Fibroblast of pulmonary artery (primary cell): Measurements from ENCODE around the gene EPGN.

Source experiments
- DNase-seq: peaks from one replicate; pipeline ENCODE4 v3.0.0-alpha.2; 2010; ENCODE audit warnings: low read depth
- H3K4me3 ChIP-seq: replicated peaks from 2 replicates; pipeline ENCODE4 v1.5.1; 2011; ENCODE audit warnings: low read depth, mild to moderate bottlenecking, control low read depth, low read length, moderate library complexity
- CTCF ChIP-seq: IDR thresholded peaks from 2 replicates; pipeline ENCODE4 v1.5.1; 2011; ENCODE audit warnings: mild to moderate bottlenecking, control low read depth, low read length, inconsistent platforms; ENCODE audit errors: missing control alignments

EPGN gene

GRCh38 chr4:74284053-74284452 is 24.2 kb upstream of the EPGN start:
- no peak for TF ChIP-seq CTCF
- H3K4me3 ChIP-seq = no peak overlapping the region
- peak; percentile 45 for DNase-seq

GRCh38 chr4:74287164-74287563 is 21.1 kb upstream of the EPGN start:
- no peak overlapping the region for H3K4me3 ChIP-seq
- no peak for TF ChIP-seq CTCF
- DNase-seq = no peak

GRCh38 chr4:74287791-74288190 is 20.5 kb upstream of the EPGN start:
- no peak for TF ChIP-seq CTCF
- no peak overlapping the region for H3K4me3 ChIP-seq
- no peak for DNase-seq

- no peak for DNase-seq
- no peak overlapping the region for H3K4me3 ChIP-seq
- no peak for TF ChIP-seq CTCF
These were observed 16.8 kb upstream of the EPGN start for GRCh38 chr4:74291471-74291870.

- no peak for DNase-seq
- TF ChIP-seq CTCF = no peak
These were observed 16.0 kb upstream of the EPGN start for GRCh38 chr4:74292111-74292870.

GRCh38 chr4:74293558-74293957 is 14.7 kb upstream of the EPGN start:
- no peak overlapping the region for H3K4me3 ChIP-seq

More at GRCh38 chr4:74292111-74292870, 16.0 kb upstream of the EPGN start:
- H3K4me3 ChIP-seq = no peak overlapping the region

More at GRCh38 chr4:74293558-74293957, 14.7 kb upstream of the EPGN start:
- DNase-seq = no peak
- TF ChIP-seq CTCF = no peak
